ENCODE results near the gene NOMO2.
"Not testable (repeated sequence)": the region's sequence is repeated elsewhere in the genome, so short reads cannot be mapped to it uniquely, and the experiment has no call there.

NOMO2 gene

DNA sequence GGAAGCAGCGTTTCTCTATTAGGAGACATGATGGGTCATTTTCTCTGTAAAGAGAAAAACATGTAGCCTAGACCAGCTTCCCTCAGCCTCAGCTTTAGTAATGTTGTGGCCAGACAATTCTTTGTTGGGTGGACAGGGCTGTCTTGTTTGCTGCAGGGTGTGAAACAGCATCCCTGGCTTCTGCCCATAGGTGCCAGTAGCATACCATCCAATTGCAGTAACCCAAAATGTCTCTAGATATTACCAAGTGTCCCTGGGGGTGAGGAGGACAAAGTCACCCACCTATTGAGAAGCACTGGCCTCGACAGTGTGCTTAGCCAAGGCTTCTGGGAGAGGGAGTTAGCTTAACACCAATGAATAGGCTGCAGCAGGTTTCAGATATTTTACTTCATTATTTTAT is 14.0 kb upstream of the NOMO2 start:
- not testable (repeated sequence) for DNase-seq

DNA sequence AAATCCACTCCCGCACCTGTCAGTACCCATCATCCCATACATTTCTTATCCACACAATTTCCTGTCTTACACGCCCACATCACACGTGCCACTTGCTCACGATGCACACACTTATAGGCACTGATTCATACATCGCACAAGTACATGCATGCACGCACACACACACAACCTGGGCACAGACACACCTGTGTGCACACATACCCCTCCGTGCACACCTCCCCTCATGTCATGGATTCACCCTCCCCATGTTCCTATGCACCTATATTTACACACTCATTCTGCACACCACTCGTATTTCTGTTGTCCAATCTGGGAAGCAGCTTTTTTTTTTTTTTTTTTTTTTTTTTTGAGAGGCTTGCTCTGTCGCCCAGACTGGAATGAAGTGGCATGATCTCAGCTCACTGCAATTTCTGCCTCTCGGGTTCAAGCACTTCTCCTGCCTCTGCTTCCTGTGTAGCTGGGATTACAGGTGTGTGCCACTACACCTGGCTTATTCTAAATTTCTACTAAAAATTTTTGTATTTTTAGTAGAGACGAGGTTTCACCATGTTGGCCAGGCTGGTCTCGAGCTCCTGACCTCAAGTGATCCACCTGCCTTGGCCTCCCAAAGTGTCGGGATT is 13.5 kb upstream of the NOMO2 start:
- not testable (repeated sequence) for DNase-seq

DNA sequence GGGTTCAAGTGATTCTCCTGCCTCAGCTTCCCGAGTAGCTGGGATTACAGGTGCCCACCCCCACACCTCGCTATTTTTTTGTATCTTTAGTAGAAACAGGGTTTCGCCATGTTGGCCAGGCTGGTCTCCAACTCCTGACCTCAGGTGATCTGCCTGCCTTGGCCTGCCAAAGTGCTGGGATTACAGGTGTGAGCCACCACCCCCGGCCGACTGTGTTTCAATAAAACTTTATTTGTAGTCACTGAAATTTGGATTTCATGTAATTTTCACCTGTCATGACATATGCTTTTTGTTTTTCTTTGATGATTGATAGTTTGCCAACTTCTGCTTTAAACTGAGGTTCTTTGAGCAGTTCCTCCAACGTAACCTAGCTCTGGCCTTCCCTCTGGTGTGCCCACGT is 12.0 kb upstream of the NOMO2 start:
- DNase-seq, result not testable (repeated sequence)

DNA sequence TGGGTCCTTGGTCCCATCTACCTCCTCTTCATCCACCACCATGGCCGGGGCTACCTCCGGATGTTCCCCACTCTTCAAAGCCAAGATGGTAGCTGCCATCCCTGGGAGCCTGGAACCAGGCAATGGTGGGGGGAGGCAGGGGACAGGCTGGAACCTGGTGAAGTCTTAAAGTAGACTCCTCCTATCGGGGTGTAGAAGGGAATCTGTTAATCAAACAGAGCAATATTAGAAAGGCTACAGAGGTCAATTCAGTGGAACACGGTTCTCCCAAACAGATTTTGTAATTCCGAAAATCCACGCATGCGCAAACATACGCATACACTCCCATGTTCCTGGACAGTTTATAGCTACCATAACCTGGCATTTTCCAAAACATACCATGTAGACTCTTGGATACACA is 11.1 kb upstream of the NOMO2 start:
- not testable (repeated sequence) for DNase-seq

DNA sequence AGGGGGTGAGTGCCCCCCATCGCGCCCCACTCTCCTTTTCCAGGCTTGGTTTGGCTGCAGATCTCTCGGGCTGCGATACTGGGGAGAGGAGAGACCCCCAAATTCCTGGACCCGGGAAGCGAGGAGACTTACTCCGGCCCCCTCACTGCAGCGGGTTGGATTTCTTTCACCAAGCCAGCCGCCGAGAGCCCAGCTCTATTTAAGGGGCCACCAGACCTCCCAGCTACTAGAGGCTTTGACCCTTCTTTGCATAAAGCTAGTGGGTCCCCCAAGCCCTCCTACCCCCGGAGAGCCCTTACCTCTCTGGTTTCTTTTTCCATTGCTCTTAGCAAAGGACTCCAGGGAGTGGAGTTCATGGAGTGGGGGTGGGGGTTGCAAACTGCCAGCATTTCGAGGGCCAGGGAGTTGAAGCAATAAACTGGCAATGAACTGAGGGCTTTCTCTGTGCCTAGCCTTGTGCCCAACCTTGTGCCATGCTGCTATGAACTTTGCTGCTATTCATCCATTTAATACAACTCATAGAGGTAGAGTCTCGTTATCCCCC is 9.5 kb upstream of the NOMO2 start:
- not testable (repeated sequence) for DNase-seq

DNA sequence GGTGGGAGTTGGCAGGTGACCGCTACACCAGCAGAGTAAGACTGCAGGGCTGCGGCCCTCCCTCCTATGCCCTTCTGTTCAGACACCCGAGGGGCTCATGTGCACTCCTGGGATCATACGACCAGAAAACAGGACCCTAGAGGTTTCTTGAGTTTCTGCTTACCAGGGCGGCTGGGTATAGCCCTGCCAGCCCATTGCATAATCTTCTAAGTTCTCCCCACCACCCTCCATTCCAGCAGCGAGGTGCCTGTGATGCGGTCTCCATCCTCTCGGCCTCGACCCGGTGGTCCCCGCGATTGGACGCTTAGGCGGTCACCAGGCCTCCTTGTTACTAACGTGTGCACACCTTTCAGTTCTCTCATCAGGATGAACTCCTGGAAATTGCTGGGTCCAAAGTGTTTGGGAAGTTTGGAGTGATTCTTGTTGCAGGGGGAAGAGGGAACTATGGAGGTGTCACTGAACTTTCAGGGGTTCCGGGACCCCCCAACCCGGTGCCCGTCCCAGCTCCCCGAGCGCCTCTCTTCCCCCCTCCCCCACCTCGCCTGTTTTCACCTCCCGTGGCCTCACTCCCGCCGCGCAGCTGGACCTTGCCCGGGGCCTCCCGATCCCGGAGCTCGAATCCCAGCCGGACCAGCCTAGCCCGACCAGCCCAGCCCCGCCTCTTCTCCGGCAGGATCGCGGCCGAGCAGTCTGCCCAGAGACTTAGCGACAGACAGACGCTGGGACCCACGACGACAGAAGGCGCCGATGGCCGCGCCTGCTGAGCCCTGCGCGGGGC is 8.8 kb upstream of the NOMO2 start:
- DNase-seq, result not testable (repeated sequence)

DNA sequence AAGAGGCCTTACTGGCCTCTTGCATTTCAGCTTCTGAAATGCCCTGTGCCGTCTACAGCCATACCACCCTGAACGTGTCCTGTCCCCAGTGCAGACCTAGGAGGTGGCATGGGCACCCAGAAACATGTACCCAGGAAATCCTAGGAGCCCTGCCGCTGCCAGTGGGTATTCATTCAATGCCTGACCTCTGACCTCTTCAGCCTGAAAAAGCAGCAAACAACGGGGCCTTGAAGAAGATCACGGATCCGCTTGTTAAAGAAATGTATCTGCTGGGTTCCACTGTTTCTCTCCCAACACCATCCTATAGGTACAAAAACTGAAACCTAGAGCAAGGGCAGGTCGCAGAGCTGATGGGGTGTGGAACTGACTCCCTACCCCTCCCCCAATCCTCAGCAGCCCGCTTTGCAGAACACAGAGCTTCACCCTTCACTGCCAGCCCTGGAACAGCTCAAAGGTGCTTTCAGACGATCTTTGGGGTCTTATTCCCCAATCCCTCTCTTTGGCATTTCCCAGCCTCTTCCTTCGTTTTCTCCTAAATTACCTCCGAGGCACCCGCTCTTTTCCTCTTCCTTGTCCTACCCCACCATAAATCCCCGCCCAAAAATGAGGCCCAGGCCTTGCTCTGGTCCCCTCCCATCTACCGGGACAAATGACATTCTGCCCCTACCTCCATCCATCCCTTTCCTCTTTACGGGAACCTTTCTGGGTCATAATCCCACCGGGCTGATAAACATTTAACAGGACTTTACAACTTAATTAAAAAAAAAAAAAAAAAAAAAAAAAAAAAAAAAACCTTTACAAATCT is 1.3 kb downstream of the NOMO2 start:
- not testable (repeated sequence) for DNase-seq

DNA sequence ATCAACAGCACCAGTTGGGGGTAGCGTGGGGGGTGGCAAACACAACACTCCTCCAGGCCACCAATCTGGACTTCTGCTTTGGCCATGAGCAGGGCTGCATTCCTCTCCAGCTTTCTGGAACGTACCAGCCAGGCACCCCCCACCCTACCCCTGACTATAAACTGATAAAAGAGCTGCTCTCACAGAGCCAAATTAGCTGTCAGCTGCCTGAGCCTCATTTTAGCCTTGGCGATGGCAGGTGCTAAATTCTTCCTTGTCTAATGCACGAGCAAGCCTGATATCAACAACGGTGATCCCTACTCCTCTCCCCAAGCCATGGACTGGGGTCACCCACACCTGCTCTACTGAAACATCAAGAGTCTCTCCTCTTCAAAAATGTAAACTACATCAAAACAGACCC is 8.2 kb downstream of the NOMO2 start:
- DNase-seq, result not testable (repeated sequence)

DNA sequence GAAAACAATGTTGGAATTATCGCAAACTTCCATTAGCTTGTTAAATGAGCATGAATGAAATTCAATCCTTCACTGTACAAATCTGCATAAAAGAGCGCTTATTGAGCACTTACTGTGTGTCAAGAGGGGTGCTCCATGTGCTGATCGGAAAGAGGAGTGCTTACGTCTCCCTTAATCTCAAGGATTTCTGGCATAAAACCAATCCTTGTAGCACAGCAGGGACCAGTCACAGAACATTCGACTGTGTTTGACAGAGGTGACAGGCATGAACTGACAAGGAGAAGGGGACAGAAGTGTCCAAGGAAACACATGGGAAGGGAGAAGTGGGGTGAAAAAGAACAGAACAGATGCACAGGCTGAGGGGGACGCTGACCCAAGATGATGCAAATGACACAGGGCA is 14.5 kb downstream of the NOMO2 start:
- DNase-seq, result not testable (repeated sequence)

DNA sequence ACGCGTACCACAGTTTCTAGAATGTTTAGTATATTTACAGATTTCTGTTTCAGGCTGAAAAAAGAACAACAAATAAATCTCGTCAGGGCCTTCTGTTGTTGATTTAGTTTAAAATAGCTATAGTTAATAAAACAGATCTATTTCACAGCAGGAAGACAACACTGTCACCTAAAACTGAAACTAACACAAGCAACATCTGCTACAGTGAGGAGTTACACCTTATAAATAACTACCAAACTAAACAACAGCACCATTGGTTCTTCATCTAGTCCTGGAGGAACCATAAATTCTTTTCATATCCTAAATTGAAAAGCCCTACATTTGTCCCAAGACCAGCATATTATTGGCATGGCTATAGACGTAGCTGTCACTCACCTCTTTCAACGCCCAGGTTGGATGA is 15.0 kb downstream of the NOMO2 start:
- not testable (repeated sequence) for DNase-seq

DNA sequence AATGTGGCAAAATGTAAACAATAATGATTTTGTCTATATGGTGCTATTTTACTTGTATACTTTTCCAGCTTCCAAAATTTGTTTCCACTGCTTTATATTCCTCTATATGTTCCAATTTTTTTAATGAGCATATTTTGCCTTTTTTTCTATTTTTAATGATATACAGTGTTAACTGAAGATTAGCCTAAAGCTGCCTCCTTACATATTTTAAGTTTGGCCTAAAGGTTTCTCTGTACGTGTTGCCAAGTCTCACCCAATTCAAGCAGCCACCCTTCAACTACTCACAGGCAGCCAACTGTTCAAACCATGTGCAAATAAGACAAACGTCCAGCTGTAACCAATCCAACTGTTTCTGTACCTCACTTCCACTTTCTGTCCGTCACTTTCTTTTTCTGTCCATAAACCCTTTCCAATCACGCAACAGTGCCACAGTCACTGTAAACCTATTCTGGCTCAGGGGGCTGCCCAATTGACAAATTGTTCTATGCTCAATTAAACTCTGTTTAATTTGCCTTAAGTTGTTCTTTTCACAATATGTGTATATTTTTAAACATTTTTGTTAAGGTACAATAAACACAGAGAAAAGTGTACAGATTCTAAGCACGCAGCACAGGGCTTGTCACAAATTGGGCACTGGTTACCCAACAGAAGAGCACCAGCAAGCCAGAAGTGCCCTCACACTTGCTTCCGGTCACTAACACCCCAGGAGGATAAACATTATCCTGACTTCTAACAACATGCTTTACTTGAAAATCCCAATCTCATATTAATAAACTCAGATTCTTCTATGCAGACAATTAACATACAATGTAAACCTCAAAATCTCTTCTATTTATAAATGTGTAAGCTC is 17.4 kb downstream of the NOMO2 start:
- not testable (repeated sequence) for DNase-seq

DNA sequence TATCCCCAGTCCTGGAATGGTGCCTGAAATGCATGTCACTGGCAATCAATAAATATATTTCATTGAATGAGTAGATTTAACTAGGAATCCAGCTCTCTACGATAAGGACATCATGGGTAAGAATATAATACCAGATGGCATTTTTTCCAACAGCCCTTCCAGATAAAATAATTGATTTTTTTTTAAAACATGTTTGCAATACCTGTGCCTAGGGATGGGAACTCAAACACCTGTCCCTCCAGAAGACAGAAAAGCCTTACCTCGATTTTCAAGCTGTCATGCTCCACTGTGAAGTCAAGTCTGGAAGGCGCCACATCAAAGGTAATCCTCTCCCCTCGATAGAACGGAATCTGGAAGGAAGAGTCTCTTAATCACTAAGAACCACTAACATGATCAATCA is 20.0 kb downstream of the NOMO2 start:
- DNase-seq, result not testable (repeated sequence)

DNA sequence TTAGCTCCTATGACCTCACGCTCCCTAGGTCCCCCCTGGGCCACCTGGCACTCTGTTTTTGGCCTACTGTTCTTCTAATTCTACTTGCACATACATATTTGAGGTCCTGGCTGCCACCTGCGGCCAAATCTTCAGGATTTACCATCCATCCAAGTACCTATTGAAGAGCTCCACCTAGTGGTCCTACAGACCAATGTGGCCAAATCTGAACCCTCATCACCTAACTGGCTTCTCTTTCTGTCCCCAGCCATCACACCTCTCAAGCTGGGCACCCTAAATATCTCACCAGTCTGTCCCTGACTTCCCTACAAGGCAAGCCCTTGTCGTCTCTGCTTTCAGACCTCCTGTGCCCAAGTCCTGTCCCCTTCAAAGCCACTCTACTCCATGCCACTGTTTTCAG is 24.9 kb downstream of the NOMO2 start:
- DNase-seq, result not testable (repeated sequence)

DNA sequence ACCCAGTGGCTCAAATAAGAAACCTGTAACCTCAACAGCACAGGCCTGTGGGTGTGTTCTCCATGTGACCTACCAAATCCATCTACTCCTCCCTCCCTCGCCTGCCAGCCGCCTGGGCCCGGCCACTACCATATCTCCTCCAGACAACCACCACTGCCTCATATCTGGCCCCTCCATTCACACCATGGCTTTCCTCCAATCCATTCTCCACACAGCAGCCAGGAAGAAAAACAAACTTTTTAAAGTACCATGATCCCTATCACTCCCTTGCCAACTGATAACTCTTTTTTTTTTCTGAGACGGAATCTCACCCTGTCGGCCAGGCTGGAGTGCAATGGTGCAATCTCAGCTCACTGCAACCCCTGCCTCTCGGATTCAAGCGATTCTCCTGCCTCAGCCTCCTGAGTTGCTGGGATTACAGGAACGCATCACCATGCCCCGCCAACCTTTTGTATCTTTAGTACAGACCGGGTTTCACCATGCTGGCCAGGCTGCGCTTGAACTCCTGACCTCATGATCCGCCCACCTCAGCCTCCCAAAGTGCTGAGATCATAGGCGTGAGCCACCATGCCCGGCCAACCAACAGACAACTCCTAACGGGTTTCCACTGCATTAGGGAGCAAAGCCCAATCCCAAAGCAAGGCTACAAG is 26.3 kb downstream of the NOMO2 start:
- DNase-seq, result not testable (repeated sequence)

DNA sequence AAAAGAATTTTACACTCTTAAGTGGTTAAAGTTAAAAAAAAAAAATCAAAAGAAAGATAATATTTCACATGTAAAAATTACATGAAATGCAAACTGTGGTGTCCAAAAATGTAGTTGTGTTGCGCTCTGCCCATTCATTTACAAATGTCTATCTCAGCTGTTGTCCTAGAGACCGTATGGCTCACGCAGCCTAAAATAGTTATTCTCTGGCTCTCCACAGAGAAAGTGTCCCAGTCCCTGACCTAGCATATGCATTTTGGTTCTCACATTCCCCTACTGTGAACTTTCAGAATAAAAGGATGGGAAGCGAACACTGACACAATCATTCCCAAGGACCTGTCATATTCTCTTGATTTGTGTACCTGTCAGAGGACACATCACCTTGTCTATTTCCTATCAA is 27.6 kb downstream of the NOMO2 start:
- not testable (repeated sequence) for DNase-seq

DNA sequence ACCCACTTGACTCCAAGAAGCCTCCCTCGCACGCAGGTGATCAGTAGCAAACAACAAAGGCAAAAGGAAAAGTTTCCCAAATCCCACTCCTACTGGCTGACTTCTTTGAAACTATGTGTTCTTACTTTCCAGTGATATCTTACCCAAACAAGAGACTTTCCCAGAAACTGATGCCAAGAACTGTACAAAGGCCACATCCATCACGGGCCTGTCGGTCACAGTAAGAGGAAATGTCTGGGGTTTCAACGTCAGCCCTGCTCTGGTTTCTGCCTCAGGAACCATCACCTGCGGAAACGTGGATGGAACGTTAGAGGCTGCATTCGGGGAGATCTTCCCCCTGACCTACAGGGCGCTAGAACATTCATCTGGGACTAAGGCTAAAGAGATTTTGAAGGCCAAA is 30.6 kb downstream of the NOMO2 start:
- DNase-seq, result not testable (repeated sequence)

DNA sequence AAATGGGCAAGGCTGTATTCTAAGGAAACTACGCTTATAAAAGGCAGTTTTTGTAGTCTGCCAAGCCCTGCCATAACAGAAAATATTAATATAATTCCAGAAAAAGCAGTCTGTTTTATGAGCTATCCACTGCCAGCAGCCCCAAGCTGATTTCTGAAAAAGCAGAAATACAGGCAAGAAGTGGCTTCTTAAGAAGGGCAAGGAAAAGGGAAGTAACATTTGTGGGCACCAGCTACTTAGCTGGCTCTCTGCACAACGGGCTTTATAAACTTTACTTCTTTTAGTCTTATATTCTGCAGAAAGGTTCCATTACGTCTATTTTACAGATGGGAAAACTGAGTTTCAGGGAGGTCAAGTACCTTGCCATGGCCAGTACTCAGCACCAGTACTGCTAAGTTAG is 31.6 kb downstream of the NOMO2 start:
- DNase-seq, result not testable (repeated sequence)

DNA sequence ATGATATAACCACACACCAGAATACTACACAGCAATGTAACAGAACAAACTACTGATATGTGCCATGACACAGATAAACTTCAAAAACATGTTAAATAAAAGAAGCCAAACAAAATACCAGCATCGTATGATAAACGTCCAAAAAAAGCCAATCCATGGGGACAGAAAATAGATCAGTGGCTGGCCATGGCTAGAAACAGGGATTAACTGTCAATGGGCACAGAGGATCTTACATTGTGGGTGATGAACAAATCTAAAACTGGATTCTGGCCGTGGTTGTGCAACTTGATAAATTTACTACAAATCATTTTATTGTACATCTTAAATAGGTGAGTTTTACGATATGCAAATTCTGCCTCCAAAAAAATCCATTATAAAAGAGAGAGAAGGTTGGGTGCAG is 35.4 kb downstream of the NOMO2 start:
- DNase-seq, result not testable (repeated sequence)

DNA sequence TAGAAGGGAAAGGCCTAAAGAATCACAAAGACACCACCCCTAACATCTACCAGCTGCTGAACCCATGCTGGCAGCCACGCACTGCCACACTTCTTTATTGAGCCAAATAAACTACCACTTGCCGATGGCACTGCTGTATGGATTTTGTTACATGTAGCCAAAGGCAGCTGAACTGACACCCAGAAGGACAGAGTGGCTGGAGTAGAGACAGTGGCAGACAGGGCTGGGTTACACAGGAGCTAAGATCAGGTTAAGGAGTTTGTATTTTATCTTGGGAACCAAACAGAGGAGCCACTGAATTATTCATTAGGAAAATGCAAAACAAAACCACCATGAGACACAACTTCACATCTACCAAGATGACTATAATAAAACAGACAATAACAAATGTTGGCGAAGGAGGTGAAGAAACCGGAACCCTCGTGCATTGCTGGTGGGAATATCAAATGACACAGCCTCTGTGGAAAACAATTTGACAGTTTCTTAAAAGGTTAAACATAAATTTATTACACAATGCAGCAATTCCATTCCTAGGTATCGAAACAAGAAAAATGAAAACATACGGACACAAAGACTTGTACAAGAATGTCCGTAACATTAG is 35.9 kb downstream of the NOMO2 start:
- not testable (repeated sequence) for DNase-seq

DNA sequence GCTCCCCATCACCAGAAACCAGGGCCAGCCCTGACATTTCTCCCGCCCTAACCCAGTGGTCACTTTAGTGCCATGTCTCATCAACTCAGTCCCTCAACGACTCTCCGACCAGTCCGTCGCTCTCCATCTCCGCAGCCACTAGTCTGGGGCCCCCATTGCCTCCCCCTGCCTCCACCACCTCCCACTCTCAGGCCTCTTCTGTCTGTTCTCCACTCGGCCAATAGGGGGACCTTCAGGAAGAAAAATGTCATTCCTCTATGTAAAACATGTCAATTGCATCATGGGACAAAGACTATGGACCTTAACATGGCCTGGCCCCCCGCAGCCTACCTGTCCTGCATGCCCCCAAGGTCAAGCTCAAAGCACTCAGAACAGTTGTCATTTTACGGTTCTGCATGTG is 39.3 kb downstream of the NOMO2 start:
- DNase-seq, result not testable (repeated sequence)

DNA sequence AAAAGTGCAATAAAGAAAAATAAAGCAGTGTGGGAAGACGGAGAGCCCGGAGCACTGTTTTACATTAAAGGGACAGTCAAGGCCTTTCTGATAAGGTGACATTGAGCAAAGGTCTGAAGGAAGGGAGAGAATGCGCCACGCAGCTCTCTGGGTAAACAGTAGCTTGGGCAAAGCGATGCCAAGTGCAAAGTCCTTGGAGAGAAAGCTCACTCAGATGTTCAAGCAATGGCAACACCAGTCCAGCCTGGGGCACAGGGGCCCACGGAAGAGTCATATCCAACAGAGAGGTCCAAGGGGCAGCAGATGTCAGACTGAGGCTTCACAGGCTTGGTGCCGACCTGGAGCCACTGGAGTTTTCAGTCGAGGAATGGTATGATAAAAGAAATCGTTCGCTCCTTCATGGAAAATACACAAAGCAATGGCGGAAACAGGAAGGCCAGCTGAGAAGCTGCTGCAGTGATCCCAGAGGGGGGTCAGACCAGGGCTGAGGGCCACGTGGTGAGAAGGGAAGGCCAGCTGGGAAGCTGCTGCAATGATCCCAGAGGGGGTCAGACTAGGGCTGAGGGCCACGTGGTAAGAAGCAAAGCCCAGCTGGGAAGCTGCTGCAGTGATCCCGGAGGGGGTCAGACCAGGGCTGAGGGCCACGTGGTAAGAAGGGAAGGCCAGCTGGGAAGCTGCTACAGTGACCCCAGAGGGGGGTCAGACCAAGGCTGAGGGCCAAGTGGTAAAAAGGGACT is 40.3 kb downstream of the NOMO2 start:
- DNase-seq, result not testable (repeated sequence)

All from kidney glomerular epithelial cell (primary cell).